ENCODE data around the gene GDF10. TPM values are rescaled to one million over a fixed set of nuclear protein-coding genes. Genes with fewer than 3 reads are reported as not detected.

The GDF10 gene
- total RNA-seq, 2 experiments from 2014 or later, result not detected

Other genes starting within 250 kb of the GDF10 start
- not detected for gene GDF2, start 22.3 kb downstream of the GDF10 start, total RNA-seq
- gene RBP3, start 48.2 kb downstream of the GDF10 start, total RNA-seq, result not detected
- under 1 TPM; 0.08 to 0.10 TPM for gene ZNF488, start 84.1 kb downstream of the GDF10 start, total RNA-seq
- 1 to 10 TPM in 1 of 2 experiments, under 1 TPM in 1; 0.78 to 1.2 TPM for gene ANXA8, start 183.9 kb downstream of the GDF10 start, total RNA-seq
- not detected for gene FAM25G, start 191.5 kb downstream of the GDF10 start, total RNA-seq
- gene AGAP9, start 223.4 kb downstream of the GDF10 start, total RNA-seq, result 1 to 10 TPM; 5.6 to 6.2 TPM